Activated CD4-positive, alpha-beta T cell treated with anti-CD3 and anti-CD28 coated beads, Interleukin-2, amount 10 ng/mL, durations not matched to agents 24 days and 14 days (primary cell): ENCODE data around the gene HRAS. TPM values are rescaled to one million over a fixed set of nuclear protein-coding genes. Genes with fewer than 3 reads are reported as not detected.
"Not testable (repeated sequence)": the region's sequence is repeated elsewhere in the genome, so short reads cannot be mapped to it uniquely, and the experiment has no call there.

ENCODE experiments used
- DNase-seq: peaks from one replicate; pipeline ENCODE4 v3.0.0; 2022
- H3K27ac Mint-ChIP-seq: one replicate; pipeline ENCODE4 v1.8.0; 2022; ENCODE audit warnings: mild to moderate bottlenecking, mixed read lengths
- H3K27me3 Mint-ChIP-seq: one replicate; pipeline ENCODE4 v1.8.0; 2022; ENCODE audit warnings: mixed read lengths
- H3K36me3 Mint-ChIP-seq: one replicate; pipeline ENCODE4 v1.8.0; 2022; ENCODE audit warnings: low read depth, mild to moderate bottlenecking, mixed read lengths
- H3K4me1 Mint-ChIP-seq: one replicate; pipeline ENCODE4 v1.8.0; 2021; ENCODE audit warnings: mixed read lengths
- H3K4me3 Mint-ChIP-seq: one replicate; pipeline ENCODE4 v1.8.0; 2022; ENCODE audit warnings: mild to moderate bottlenecking, moderate library complexity, mixed read lengths
- H3K9me3 Mint-ChIP-seq: one replicate; pipeline ENCODE4 v1.8.0; 2021; ENCODE audit warnings: mixed read lengths
- intact Hi-C: fragments of 100-400 bp; cut with micrococcal nuclease; formaldehyde crosslinking; loops from one replicate; pipeline ENCODE4 v1.15.1; 2023
- total RNA-seq: library from RNA; stranded (reverse); gene quantifications from 2 replicates; pipeline ENCODE4 v1.2.3, GENCODE V29; 2022

The HRAS gene
- total RNA-seq, 1 donor from 2014 or later, result 94.4 TPM

DNA sequence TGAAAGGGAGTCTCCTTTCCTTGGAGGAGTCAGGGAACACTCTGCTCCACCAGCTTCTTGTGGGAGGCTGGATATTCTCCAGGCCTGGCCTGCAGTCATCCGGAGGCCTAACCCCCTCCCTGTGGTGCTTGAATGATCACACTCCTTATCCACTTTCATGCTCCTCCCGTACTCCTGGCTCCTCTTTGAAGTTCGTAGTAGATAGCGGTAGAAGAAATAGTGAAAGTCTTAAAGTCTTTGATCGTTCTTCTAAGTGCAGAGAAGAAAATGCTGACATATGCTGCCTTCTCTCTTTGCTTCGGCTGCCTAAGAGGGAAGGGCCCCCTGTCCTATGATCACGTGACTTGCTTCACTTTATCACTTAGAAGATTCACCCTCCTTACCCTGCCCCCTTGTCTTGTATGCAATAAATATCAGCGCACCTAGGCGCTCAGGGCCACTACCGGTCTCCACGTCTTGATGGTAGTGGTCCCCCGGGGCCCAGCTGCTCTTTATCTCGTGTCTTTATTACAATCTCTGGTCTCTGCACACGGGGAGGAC lies 38.7 kb upstream of the HRAS start:
- H3K4me3 Mint-ChIP-seq, result peak overlapping the region; percentile 85
- H3K4me1 Mint-ChIP-seq, result peaks cover 27% of the 10 kb centered on the region
- H3K27ac Mint-ChIP-seq, result peak overlapping the region; percentile 32
- intact Hi-C loops, H3K27me3 Mint-ChIP-seq, H3K36me3 Mint-ChIP-seq, H3K9me3 Mint-ChIP-seq: not testable (repeated sequence)
- peak; percentile 73 for DNase-seq

GRCh38 chr11:573146-573759 lies 37.9 kb upstream of the HRAS start:
- H3K36me3 Mint-ChIP-seq, result peaks cover 4% of the 10 kb centered on the region
- DNase-seq, result no peak
- H3K27ac Mint-ChIP-seq, result no peak overlapping the region
- H3K9me3 Mint-ChIP-seq, result no peaks in the 10 kb centered on the region
- H3K4me1 Mint-ChIP-seq, result peaks cover 21% of the 10 kb centered on the region
- H3K27me3 Mint-ChIP-seq, result peaks cover 4% of the 10 kb centered on the region
- intact Hi-C loops, result no loop called here
- H3K4me3 Mint-ChIP-seq, result no peak overlapping the region

GRCh38 chr11:571802-572185 lies 36.4 kb upstream of the HRAS start:
- Mint-ChIP-seq H3K27ac (no peak overlapping the region), H3K36me3 (peaks cover 7% of the 10 kb centered on the region), H3K4me3 (no peak overlapping the region), H3K4me1 (peaks cover 23% of the 10 kb centered on the region), H3K27me3 (peaks cover 4% of the 10 kb centered on the region), H3K9me3 (no peaks in the 10 kb centered on the region)
- DNase-seq, result no peak
- intact Hi-C loops, result no loop called here

DNA sequence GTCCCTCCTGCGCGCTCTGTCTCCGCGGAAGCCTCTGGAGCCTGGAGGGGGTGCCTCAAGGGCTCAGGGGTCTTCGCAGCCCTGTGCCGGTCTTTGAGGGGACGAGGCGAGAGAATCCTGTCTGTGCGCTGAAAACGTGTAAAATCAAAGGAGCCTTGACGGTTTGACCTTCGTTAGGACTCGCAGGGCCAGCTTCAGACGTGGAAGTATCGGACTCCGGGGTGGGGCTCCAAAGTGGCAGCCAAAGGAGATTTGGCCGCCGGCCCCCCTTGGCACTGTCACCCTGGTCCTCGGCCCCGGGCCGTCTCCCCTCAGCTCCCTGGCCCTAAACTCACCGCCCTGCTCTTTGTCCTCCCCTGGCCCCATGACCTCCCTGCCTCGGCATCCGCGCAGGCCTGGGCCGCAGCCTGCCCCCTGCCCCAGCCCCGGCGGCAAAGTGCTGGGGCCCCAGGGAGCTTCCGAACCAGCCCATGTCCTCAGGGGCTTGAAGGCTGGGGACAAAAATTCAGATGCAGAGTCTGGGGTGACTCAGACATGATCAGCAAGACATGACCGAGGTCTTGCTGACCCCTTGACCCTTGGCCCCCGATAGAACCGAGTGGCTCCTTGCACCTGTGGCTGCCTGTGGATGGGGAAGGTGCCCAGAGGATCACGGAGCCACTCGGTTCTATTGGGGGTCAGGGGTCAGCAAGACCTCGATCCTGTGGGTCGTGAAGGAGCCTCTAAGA lies 33.9 kb upstream of the HRAS start:
- Mint-ChIP-seq H3K36me3 (peaks cover 13% of the 10 kb centered on the region), H3K9me3 (no peaks in the 10 kb centered on the region), H3K27me3 (peaks cover 2% of the 10 kb centered on the region), H3K4me1 (peaks cover 17% of the 10 kb centered on the region), H3K4me3 (peak overlapping the region; percentile 85), H3K27ac (peak overlapping the region; percentile 81)
- intact Hi-C loops, result loop anchor here (2.0 kb wide), 1 partner anchor 63 kb away; the partner anchor contains the start of gene RNH1
- DNase-seq, result no peak

DNA sequence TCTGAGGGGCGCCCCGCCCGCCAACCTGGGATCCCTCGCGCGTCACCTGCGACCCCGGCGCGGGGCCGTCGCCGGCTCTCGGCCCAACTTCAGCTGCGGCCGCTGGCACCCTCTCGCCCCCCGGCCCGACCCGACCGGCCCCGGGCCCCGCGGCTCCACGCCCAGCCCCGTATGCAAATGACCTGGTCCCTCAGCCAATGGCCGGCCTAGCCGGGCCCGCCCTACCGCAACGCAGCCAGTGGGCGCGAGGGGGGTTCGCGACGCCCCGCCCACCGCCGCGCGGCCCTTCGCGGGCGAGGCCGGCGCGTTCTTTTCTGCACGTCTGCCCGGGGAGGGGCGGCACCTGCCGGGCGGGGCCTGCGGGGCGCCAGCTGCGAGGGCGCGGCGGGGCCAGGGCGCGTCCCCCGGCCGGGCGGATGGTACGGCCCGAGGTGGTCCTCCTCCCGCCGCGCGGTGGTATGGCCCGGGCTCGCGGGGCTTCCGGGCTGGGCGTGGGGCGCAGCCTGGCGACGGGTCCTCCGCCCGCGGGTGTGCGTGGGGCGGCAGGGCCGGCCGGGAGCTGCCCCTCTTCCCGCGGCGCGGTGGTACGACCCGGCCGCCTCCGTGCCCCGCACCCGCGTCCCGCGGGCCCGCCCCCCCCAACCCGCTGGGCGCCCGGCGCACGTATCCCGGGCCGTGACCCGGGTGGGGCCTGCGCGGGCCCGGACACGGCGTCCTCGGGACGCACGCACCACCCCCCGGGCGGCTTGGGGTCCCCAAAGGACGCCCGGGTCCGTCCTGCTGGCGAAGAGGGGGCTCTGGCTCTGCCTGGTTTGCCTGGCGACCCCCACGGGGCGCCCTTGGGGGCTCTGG lies 33.2 kb upstream of the HRAS start:
- peak overlapping the region; percentile 81 for H3K27ac Mint-ChIP-seq
- DNase-seq, result peak; percentile 99
- no peaks in the 10 kb centered on the region for H3K9me3 Mint-ChIP-seq
- peaks cover 15% of the 10 kb centered on the region for H3K36me3 Mint-ChIP-seq
- intact Hi-C loops, result loop anchor here (1.0 to 2.0 kb wide), 2 partner anchors 8 to 62 kb away; partner anchors contain the start of genes PHRF1 and RNH1
- peak overlapping the region; percentile 85 for H3K4me3 Mint-ChIP-seq
- no peaks in the 10 kb centered on the region for H3K27me3 Mint-ChIP-seq
- peaks cover 15% of the 10 kb centered on the region for H3K4me1 Mint-ChIP-seq

GRCh38 chr11:567629-568292 lies 32.4 kb upstream of the HRAS start:
- no peaks in the 10 kb centered on the region for H3K9me3 Mint-ChIP-seq
- peaks cover 16% of the 10 kb centered on the region for H3K4me1 Mint-ChIP-seq
- H3K27ac Mint-ChIP-seq, result peak overlapping the region; percentile 81
- no peak for DNase-seq
- intact Hi-C loops, result loop anchor here (1.0 to 2.0 kb wide), 2 partner anchors 9 to 61 kb away; partner anchors contain the start of genes PHRF1 and RNH1
- H3K4me3 Mint-ChIP-seq, result peak overlapping the region; percentile 89
- no peaks in the 10 kb centered on the region for H3K27me3 Mint-ChIP-seq
- peaks cover 16% of the 10 kb centered on the region for H3K36me3 Mint-ChIP-seq

DNA sequence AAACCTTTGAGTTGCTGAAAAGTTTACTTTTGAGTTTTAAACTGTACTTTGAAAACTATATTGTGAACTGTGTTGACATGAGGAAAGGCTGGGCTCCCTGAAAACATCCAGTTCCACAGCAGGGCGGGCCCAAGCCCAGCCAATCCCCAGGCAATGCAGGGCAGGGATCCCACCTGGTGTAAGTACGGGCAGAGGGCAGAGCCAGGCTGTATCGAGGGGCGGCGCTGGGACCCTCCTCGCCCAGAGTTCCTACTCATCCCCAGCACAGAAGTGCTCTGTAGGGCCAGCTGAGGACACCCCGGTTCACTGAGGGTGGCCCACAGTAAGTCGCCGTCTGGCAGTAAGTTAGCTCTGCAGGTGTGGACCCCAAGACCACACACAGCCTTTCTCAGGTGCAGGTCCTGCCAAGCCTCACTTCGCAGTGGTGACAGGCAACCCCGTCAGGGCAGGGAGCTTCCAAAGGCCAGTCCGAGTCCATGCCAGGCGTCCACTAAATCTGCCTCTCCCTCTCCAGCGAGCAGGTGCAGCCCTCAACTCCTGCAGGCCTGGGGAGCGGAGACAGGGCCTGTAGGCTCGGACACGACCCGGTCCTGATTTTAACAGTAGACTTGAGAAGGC lies 31.7 kb upstream of the HRAS start:
- H3K9me3 Mint-ChIP-seq, result no peaks in the 10 kb centered on the region
- H3K4me3 Mint-ChIP-seq, result peak overlapping the region; percentile 89
- H3K27ac Mint-ChIP-seq, result peak overlapping the region; percentile 81
- H3K27me3 Mint-ChIP-seq, result no peaks in the 10 kb centered on the region
- intact Hi-C loops, result no loop called here
- H3K36me3 Mint-ChIP-seq, result peaks cover 16% of the 10 kb centered on the region
- peaks cover 16% of the 10 kb centered on the region for H3K4me1 Mint-ChIP-seq
- peak; percentile 64 for DNase-seq

GRCh38 chr11:565921-566509 lies 30.6 kb upstream of the HRAS start:
- H3K36me3 Mint-ChIP-seq, result peaks cover 18% of the 10 kb centered on the region
- H3K4me3 Mint-ChIP-seq, result no peak overlapping the region
- no peak for DNase-seq
- H3K9me3 Mint-ChIP-seq, result no peaks in the 10 kb centered on the region
- intact Hi-C loops, result no loop called here
- H3K27ac Mint-ChIP-seq, result no peak overlapping the region
- no peaks in the 10 kb centered on the region for H3K27me3 Mint-ChIP-seq
- H3K4me1 Mint-ChIP-seq, result peaks cover 20% of the 10 kb centered on the region

DNA sequence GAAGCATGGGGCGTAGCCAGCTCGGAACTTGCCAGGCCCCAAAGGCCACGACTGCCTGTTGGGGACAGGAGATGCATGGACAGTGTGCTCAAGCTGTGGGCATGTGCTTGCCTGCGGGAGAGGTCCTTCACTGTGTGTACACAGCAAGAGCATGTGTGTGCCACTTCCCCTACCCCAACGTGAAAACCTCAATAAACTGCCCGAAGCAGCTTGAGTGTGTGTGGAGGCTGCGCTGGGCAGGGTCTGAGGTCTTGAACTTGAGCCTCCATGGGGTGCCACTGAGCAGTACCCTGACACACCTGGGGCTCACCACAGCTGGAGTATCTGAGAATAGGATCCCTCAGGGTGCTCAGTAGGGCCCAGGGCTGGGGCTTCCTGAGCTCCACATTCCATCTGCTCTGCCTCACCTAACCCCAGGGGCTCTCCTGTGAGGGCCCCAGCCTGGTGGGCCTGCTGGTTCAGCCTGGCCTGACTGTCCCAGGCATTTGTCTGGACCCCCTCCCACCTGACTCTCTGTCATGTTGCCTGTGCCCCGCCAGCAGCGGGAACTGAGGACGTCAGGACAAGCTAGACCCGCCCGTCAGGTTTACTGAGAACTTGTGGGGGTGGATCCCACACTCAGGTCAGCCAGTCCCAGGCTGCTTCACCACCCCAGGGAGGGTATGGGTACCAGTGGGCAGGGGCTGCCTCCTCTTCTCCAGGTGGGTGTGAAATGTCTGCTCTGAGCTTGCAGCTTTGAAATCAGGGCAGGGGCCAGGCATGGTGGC lies 28.6 kb upstream of the HRAS start:
- intact Hi-C loops, result no loop called here
- no peak overlapping the region for H3K27ac Mint-ChIP-seq
- no peak overlapping the region for H3K4me3 Mint-ChIP-seq
- no peaks in the 10 kb centered on the region for H3K9me3 Mint-ChIP-seq
- DNase-seq, result no peak
- peaks cover 18% of the 10 kb centered on the region for H3K36me3 Mint-ChIP-seq
- H3K4me1 Mint-ChIP-seq, result peaks cover 22% of the 10 kb centered on the region
- H3K27me3 Mint-ChIP-seq, result no peaks in the 10 kb centered on the region

DNA sequence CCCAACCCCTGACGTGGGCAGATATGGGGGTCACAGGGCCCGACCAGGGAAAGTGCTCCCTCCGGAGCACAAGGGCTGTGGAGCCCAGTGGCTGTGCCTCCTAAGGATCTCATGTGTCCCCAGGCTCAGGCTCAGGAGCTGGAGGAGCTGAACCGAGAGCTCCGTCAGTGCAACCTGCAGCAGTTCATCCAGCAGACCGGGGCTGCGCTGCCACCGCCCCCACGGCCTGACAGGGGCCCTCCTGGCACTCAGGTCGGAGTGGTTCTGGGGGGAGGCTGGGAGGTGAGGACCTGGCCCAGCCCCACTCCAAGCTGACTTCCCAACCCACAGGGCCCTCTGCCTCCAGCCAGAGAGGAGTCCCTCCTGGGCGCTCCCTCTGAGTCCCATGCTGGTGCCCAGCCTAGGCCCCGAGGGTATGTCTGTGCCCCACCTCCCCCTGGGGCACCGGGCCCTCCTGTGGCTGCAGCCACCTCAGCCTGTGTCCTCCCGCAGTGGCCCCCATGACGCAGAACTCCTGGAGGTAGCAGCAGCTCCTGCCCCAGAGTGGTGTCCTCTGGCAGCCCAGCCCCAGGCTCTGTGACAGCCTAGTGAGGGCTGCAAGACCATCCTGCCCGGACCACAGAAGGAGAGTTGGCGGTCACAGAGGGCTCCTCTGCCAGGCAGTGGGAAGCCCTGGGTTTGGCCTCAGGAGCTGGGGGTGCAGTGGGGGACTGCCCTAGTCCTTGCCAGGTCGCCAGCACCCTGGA lies 27.9 kb upstream of the HRAS start:
- H3K27ac Mint-ChIP-seq, result no peak overlapping the region
- intact Hi-C loops, result no loop called here
- H3K4me1 Mint-ChIP-seq, result peaks cover 22% of the 10 kb centered on the region
- no peak for DNase-seq
- no peak overlapping the region for H3K4me3 Mint-ChIP-seq
- H3K9me3 Mint-ChIP-seq, result no peaks in the 10 kb centered on the region
- H3K36me3 Mint-ChIP-seq, result peaks cover 18% of the 10 kb centered on the region
- H3K27me3 Mint-ChIP-seq, result peaks cover under 1% of the 10 kb centered on the region

GRCh38 chr11:562046-562645 lies 26.8 kb upstream of the HRAS start:
- H3K36me3 Mint-ChIP-seq, result peaks cover 15% of the 10 kb centered on the region
- H3K4me3 Mint-ChIP-seq, result peak overlapping the region; percentile 92
- H3K27me3 Mint-ChIP-seq, result peaks cover 8% of the 10 kb centered on the region
- no peak overlapping the region for H3K27ac Mint-ChIP-seq
- DNase-seq, result no peak
- H3K9me3 Mint-ChIP-seq, result no peaks in the 10 kb centered on the region
- H3K4me1 Mint-ChIP-seq, result peaks cover 17% of the 10 kb centered on the region
- intact Hi-C loops, result no loop called here
